HG03571 (cell line): ENCODE data around the gene SMIM23.

Source experiments
- ATAC-seq: cut with Tn5 transposase; IDR thresholded peaks from one replicate; pipeline ENCODE4 v1.9.1; 2021; ENCODE audit not compliant: unreplicated experiment

Gene SMIM23

DNA sequence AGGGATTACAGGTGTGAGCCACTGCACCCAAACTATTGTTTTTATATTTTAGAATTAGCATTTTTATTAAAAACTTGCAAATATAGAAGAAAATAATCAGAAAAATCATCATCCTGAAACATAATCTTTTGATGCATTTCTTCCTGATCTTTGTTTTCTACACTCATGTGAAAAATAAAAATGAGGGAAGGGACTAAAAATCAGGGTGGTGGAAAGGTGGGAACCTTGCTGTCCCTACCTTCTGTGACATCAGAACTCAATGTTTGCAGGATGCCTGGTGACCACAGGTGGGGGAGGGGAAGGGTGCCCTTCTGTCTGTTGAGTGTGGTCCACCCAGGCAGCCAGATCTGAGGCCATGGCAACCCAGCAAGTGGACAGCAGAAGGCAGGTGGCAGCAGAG, at the start of gene SMIM23:
Gene SMIM23, plus strand, starts transcription at position 301 of the 400 bp plus-strand sequence. Its CDS starts 55 bp downstream, at position 356.
- ATAC-seq, result no peak

DNA sequence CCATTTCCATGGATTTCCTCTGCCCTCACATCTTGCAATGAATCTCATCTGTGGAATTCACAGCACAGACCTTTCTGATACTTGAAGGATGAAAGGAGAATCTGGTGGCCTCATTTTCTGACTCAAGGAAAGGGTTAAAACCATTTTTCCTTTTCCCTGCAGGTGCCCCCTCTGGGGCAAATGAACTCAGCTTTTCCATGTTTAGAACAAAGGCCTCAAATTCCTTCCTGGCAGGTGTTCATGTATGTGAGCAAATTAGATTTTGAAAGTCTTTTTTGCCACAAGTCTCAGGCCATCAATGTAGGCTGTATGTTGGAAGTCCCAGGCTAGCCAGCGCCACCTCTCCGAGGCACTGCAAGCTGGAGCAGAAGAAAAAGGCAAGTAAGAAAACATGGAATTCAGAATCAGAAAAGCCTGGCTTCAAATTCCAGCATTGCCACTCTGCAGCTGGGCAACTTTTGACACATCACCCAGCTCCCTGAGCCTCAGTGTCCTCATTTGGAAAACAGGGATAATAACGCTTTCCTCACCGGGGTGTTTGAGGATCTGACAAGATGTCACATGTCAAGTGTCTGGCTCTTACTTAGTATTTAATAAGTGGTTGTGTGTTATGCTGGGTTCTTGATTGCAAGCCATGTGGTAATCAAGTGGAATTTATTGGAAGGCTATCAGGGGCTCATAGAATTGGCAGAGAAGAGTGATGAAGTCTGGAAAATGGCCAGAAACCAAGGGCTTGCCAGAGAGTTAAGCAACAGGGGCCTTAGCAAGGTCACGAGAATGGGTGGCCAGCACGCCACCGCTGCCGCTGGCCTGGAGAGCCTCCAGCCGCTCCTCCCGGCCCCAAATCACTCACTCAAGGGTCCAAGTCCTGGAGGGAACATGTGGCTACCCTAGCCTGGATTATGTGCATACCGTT, 48.4 kb upstream of the SMIM23 start:
- no peak for ATAC-seq

DNA sequence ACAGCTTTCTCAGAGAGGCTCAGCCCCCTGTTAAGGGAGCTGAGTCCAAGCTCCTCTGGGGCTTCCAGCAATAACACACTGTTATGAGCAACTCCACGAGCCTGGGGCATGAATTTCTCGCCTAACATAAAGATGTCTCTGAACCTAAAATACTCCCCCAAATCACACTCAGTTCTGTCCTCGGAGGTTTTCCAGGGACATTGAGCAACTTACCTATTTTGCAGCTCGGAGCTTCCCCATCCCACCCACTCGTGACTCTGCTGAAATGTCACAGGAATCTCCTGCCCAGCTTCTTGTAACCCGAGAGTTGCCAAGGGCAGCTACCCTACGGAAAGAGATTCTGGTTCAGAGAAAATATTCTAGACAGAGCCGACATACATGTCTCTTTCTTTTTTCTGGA, 47.1 kb upstream of the SMIM23 start:
- no peak for ATAC-seq

DNA sequence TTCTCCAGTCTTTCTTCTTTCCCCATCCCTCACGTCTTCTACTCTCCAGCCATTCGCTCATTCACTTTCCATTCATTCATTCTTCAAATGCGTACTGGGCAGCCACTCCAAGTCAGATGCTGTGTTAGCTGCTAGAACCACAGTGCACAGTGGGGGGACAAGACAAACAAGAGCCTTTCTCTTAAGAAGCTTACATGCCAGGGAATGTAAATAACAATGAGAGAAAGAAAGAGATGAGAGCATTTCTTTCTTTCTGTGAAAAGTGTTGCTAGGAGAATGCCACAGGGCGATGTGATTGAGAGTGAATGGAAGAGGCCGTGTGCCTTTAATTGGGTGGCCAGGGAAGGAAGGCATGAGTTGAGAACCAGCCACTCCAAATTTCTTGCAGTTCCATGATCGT, 46.3 kb upstream of the SMIM23 start:
- ATAC-seq, result no peak

DNA sequence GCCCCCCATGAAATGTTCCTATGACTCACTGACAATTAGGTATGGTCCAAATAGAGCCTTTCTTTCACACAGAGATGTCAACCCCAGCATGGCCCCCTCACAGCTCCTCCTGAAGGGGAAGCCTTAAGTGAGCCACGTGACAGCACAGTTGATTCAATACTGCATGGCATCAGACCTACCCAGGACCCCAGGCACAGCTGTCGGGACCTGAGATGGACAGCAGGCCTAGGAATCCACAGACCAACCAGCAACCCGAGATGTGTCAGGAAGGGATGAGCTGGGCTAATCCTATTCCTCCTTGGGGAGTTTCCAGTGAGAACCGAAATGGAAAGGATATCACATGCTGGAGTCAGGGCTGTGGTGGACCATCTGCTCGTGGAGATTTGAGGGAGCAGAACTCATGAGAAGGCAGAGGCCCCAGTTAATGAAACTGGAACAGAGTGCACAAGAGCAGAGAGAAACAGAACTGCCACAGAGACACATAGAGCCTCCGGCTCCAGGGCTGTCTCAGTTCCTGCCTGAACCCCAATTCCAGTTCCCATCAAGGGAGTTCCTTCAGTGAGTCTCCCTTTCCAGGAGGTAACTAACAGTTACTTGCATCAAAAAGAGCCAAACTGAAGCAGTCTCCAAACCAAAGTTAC, 42.1 kb upstream of the SMIM23 start:
- ATAC-seq, result no peak

DNA sequence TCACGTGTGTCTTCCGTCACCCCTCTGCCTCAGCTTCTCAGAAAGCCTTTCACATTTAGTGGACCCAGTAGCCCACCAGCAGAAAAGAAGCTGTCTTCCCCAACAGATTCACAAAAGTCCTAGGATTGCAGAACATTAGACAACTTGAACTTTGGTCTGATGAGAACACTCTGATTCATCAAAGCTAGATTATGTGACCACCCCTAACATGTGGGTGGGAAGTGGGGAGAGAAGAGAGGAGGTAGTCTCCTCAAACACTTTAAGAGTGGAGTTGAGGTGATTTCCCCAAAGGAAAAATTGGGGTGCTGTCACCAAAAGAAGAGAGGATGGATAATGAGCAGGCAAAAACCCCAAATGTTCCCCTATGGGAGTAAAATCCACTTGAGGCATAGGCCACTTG, 41.4 kb upstream of the SMIM23 start:
- no peak for ATAC-seq

DNA sequence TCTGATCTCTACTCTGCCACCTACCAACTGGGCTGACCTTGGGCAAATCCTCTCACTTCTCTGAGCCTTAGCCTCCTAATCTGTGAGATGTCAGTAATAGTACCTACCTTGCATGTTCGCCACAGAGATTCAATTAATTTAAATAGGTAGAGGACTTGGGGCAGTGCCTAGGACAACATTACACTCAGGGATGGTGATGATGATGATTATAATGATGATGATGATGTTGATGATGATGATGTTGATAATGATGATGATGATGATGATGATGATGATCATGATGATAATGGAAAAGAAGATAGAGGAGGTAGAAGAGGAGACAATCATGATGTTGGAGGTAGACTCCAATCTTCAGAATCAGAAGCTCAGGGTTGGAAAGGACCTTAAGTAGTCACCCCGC, 40.7 kb upstream of the SMIM23 start:
- ATAC-seq, result no peak

DNA sequence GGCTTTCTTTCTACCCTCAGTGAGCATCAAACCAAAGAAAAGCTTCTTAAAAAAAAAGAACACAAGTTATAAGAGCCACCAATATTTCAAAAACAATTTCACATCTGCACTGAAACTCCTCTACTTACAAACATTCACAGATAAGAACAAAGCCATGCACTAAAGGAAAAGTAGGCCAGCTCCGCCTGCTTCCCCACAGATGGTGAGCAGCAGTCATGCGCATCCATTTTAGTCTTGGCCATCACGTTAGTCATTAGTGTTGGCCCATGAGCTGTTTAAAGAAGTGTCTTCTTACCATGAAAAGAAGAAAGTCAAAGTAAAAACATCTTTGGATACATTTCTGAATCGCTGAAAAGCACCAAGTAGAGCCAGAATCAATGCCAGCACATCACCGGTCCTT, 40.0 kb upstream of the SMIM23 start:
- ATAC-seq, result no peak

DNA sequence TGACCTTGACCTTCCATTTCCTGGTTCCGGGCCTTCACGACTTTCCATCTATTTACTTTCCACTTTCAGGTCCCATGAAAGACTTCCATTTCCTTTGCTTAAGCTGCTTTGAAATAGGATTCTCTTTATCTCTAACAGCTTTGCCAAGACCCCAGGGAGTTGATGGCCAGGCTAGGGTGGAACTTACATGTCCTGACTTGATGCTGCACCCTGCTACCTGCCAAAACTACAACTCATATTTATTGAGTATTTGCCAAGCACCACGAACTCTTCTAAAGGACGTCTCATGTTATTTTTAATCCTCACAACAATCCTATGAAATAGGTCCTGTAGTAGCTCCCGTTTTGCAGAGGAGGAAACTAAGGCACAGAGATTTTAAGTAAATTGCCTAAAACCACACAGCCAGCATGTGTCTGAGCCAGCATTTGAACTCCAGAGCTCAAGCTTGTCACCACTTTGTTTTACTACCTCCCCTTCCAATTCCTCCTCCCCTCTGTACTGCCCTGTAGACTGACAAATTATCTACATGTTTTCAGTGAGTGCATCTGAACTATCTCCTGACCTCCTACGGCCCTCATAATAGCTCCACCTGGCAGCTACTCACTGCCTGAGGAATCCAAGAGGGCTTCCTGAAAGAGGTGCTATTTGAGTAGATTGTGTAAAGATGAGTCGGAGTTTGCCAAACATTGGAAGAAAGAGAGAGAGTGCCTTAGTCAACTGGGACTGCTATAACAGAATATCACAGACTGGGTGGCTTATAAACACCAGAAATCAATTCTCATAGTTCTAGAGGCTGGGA, 38.4 kb upstream of the SMIM23 start:
- ATAC-seq, result no peak

DNA sequence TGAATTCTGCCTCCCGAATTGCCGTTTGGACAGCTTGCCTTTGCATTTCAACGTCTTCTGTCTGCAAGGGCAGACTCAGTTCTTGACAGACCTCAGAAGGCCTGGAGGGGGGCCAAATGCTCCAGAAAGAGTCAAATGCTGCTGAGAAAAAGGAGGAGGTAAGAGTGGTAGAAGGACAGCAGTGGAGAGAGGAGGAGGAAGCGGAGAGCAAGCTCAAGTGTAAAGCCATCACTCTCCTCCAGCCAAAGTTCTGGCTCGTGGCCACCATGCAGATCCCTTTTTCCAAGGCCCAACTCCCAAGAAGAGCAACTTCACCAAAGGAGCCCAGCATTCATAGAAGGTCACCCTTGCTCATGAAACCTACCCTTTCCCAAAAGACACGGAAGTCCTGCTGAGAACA, 36.9 kb upstream of the SMIM23 start:
- no peak for ATAC-seq

DNA sequence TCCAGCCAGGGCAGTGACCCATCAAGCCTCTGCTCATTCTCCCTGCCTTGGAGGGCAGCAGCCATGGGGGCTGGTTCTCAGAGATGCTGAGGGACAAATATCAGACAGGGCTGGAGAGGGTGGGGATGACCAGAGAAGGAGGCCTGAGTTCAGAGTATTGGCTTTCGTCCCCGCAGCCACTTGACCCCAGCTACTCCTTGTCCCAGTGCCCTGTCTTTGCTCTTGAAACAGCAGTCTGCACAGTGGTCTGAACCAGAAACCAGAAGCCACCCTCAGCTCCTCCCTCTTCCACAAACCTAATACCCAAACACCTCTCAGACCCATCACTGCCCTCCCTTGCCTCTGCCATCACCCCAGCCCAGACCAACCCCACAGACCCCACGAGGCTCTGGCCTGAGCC, 36.3 kb upstream of the SMIM23 start:
- ATAC-seq, result no peak

DNA sequence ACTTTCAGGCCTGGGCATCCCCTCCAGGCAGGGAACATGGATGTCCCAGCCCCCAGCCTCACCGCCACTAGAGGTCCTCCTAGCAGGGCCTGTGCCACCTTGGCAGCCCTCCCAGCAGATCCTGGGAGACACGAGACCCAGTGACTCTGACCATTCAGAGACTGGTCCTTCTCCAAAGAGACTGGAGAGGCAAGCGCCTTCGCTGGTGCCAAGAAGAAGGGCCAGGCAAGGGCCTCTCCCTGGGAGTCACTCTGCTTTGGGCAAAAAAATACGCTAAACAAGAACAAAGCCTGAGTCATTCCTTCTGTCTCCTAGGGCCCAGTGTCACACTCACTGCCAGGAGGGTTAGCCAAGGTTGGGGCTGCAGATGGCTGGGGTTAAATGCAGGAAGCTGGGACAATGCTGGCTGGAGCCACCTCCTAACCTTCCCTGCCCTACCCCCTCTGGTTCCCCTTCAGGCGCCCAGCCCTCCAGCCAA, 35.3 kb upstream of the SMIM23 start:
- no peak for ATAC-seq

DNA sequence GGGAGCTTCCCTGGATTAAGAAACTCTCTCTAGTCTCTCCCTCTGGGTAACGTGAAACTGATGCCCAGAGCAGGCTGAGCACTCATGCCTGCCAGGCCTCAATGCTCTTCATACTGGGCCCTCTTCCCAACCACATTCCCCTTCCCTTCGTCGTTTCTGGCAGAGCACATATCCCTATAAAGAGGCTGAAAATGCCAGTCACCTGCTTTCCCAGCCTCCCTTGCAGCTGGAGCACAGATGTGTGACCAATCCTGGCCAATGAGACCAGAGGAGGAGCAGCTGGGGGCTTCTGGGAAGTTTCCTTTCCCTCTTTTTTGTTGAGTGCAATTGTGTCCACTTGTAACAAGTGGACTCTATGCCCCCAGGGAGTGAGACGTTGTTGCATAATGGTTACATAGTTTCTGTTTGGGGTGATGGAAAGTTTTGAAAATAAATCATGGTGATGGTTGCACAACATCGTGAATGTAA, 30.2 kb upstream of the SMIM23 start:
- ATAC-seq, result no peak

DNA sequence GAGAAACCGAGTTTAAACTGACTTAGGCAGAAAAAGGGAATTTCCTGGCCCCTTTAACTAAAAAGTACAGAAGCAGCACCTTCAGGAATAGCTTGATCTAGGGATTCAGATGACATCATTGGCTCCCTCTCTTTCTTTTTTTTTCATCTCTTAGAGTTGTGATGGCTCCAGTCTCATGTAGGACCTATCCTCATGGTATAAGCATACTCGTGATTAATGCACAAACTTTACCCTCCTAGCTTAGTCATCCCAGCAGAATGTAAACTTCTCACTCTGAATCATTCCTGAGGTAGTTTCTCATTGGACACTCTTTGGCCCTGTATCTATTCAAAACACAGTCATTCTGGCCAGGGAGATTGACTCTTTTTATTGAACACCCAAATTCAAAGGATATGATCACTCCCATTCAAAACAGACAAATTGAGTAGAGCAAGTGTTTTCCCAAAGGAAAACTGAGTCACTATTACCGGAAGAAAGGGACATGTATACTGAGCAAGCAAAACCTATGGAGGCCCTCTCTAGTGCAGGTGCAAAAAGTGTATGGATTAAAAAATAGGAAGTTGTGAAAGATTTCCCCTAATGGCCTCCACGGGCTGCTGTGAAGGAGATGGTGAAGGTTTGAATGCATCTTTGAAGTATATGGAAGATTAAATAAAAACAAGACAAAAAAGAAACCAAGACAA, 27.6 kb upstream of the SMIM23 start:
- ATAC-seq, result no peak

DNA sequence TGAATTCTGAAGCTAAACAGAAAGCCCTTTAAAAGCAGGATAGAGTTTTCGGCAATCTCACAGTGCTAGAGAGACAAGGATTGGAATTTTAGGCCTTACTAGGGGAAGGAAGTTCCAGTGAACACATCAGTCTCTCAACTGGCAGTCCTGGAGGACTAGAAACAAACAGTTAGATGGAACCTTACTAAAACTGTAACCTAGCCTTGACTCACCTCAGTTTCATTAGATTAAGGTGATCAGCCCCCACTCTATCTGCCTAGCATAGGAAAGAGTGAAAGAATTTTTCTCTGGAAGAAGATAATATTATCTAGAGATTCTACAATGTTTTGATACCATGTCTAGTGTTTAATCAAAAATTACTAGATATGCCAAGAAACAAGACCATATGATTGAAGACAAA, 25.8 kb upstream of the SMIM23 start:
- ATAC-seq, result no peak

DNA sequence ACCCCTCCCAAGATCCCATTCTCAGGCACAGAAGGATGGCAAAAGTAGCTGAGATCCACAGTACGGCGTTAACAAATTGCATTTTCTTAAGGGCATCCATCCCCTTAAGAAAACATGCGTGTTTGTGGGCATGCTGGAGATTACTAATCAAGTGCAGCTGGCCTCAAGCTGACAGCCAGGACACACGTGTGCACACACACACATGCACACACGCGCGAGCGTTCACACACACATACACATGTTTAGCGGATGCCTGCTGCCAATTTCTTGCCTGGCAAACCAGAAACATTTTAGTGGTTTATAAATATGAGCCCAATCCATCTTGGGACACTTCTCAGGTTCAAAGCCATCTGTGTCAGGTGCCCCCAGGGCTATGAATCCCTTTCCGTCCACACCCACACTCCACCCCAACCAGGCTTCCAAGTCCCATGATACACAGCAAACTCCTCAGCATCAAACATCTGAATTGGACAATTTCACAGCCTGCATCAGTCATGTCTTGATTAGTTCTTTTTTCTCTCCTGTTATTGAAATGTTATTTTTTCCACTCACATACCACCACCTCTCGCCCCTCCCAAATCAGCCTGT, 23.5 kb upstream of the SMIM23 start:
- ATAC-seq, result no peak

DNA sequence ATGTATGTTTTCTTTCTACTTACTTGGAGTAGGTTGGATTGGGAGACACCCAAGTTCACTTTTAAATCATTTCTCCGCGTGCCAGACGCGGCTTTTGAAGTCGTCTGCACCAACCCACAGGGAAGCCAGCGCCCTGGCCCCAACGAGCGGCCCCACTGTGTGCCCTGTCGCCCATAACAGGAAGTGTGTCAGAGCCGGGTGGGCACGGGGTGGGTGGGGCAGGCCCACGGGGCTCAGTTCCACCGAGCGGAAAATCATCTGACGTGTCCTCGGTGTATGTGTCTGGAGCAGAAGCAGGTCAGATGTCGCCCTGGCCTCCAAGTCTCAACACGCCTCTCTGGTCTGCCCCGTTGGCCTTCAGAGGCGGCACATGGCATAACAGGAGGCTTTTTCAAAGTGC, 22.7 kb upstream of the SMIM23 start:
- ATAC-seq, result no peak

DNA sequence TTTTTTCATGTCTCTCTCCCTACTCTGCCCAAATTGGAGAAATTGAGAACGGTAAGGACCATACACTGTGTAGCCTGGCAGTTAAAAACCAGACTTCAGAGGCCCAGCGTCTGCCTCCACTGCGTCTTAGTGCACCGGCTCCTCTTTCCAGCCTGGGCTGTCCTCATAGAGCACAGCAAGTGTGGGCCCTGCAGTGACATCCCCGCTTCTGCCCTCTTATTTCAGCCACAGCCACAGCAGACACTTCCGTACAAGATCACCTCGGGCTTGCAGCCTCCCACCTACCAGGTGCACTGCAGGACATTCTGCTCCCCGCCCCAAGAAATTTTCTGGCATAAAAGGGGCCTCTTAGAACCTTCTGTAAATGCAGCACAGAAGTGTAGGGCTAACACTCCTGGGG, 21.4 kb upstream of the SMIM23 start:
- no peak for ATAC-seq

DNA sequence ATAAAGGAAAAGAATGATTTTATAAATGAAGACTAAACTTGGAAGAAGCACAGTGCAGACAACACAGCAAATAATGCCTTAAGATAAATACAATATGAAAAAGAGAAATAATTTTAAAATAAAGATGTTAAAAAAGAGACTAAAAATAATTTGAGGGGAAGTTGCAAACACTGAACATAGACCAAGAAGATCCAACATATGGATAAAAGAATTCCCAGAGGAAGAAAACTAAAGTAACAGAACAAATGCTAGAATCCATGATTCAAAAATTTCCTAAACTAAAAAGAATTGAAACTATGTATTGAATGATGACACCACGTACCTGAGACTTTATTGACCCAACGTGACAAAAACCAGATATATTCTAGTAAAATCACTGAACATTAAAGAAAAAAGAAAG, 18.7 kb upstream of the SMIM23 start:
- ATAC-seq, result no peak

DNA sequence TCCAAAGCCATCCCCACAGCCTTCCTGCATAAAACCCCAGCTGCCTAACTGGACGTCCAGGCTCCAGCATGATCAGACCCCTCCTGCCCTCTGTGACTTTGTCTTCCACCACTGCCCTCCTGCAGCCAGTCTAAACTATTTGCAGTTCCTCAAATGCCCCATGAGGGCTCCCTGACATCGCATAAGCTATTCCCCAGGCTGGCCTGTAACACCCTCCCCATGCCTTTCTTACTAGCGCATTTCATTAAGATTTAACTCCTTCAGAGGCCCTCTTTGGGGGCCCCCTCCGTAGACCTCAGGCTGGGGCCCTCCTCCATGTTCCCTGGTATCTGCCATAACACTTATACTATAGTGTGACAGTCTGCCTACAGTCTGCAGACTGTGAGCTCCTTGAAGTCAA, 15.5 kb upstream of the SMIM23 start:
- ATAC-seq, result no peak

DNA sequence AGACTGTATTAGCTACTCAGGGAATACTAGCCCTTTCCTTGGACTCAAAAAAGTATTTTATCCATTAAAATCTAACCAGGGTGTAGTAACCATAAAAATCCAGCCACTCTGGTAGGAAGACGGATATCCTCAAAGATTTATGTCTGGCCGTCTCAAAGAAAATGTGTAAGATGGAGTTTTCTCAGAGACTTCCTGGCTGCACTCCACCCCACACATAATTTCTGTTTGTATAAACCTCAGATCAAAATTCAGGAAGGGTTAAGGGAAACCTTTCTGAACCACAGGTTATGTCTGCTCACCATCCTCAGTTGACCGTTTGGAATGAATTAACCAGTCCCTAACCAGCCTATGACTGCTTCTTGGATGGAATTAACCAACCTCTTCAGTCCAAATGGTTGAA, 13.8 kb upstream of the SMIM23 start:
- no peak for ATAC-seq
